NCI-H1417 treated with DMSO at 0.1 percent for 48 hours (cell line): Measurements from ENCODE around the gene NR4A1.

Experiments
- DNase-seq: peaks from one replicate; lab custom pipeline; 2025; lab: John Stamatoyannopoulos, UW

Gene NR4A1

DNA sequence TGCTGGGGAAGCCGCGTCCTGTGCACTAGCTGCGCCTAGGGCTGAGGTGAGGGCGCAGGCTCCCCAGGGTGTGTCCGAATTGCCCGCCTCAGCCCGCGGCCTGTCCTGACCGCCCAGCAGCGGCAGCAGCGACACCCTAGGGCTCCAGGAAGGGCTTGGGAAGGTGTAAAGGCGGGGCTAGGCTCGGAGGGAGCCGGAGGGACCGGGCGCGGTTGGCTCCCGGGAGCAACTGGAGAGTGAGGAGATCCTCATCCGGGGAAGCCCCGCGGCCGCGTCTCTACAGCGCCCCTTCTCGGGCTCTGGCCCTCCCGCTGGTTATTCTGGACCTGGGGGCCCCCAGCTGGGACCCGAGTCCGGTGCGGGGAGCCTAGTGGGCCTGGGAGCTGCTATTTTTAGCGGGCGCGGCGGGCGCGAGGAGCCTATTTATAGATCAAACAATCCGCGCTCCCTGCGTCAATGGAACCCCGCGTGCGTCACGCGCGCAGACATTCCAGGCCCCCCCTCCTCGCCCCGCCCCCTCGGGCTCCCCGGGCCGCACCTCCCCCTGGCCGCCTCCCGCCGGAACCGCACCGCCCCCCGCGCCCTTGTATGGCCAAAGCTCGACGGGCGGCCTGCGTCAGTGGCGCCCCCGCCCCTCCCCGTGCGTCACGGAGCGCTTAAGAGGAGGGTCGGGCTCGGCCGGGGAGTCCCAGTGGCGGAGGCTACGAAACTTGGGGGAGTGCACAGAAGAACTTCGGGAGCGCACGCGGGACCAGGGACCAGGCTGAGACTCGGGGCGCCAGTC lies at the start of gene NR4A1:
Gene NR4A1, plus strand, starts transcription at position 685 of the 784 bp plus-strand sequence. CDS start 2,887 bp downstream, outside the sequence.
- peak; percentile 54 for DNase-seq

GRCh38 chr12:52003016-52003550 lies 48.2 kb upstream of the NR4A1 start:
- no peak for DNase-seq

- no peak for DNase-seq
These were observed 47.7 kb upstream of the NR4A1 start for GRCh38 chr12:52003591-52003990.

- peak; percentile 25 for DNase-seq
These were observed 47.1 kb upstream of the NR4A1 start for GRCh38 chr12:52004042-52004648.

DNA sequence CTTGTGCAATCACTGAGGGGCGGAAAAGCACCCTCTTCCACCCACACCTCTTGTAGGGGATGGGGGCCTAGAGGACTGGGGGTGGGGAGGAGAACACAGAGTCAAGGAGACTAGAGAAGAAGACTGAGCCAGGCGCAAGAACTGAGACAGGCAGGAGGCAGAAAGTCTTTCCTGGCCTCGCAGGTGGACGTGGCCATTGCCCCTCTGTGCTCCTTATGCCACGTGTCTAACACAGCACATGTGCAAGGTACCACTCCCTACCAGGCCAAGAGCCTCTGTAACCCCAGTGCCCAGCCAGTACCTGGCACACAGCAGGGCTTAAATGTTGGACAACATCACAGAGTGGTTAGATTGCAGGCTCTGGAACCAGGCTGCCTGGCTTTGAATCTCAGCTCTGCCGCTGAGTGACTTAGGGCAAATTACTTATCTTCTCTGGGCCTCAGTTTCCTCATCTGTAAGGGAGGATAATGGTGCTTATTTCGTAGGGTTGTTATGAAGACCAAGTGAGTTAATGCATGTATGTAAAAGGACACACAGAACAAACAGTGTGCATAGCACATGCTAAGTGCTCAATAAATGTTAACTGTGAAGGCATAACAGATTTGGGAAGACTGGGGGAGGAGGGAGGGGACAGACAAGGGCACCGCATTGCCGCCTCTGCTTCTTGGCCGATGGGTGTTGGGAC lies 45.9 kb upstream of the NR4A1 start:
- DNase-seq, result no peak

DNA sequence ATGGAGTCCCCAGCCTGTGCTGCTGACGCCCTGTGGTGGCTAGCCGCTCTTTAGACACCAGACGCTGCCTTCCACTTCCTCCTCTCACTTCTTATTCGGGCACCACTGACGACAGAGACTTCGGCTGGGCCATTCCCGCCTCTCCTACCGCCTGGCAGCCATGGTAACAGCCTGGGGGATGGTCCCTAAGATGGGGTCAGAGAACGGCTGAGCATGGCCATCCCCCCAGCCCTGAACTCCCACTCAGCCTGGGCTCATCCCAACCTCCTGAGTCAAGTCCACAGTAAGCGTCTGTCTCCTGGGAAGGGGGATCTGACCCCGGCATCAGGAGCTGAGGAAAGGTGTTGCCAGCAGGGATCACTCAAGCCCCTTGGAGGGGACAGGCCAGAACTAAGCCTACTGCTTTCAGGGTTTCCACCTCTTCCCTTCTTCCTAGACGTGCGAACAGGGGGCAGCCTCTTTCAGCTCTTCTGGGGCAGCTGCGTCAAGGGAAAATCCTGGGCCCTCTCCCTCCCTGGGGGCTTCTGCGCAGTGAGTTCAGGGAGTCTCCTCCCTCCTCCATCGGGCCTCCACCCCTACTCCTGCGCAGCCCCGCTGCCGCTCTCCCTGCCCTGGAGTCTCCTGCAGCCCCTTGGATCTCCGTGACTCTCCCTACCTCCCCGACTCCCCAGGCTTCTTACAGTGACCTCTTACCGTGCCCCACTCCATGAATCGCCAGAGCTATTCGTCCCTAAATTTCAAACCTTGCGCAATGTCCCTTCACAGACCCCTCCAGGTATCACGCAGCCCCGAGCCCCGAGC lies 45.1 kb upstream of the NR4A1 start:
- DNase-seq, result no peak

DNA sequence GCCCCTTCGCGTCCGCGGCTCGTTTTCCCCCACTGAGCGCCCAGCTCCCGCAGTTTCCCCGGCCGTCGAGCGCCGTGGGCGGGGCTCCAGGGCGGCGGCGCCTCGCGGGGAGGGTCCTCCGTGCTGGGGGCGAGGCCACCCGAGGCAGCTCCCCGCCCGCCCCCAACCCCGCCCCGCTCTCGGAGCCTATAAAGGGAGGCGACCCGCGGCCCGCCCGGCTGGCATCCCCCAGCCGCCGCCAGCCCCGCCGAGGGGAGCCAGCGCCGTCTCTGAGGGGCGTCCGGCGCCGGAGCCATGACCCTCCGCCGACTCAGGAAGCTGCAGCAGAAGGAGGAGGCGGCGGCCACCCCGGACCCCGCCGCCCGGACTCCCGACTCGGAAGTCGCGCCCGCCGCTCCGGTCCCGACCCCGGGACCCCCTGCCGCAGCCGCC lies 44.5 kb upstream of the NR4A1 start, which contains the start of gene TAMALIN:
Gene TAMALIN, plus strand, starts transcription at position 221 of the 432 bp plus-strand sequence. Its CDS starts 74 bp downstream, at position 295.
- DNase-seq, result no peak

GRCh38 chr12:52007158-52007921 lies 43.9 kb upstream of the NR4A1 start:
- DNase-seq, result no peak

DNA sequence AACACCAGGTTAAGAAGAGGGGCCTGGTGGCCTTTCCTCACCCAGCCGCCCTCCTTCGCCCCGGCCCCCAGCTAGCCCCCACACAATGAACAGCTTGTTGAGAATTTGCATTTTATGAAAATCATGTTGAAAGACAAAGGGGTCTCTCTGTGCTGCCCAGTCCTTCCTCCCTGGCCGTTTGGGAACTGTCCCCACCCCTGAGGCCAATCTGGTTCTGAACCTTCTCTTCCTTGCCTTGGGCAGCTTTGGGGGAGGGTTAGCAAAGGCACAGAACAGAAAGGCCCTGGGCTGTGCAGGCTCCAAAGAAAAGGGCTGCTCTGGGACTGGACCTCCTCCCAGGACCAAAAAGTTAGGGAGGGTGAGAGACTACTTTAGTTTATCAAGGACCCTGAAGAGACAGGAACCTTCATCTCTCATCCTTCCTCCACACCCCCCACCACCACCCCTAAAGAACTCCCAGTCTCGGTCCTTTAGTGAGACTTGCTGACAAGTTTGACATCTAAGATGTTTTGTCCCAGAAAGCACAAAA lies 43.2 kb upstream of the NR4A1 start:
- DNase-seq, result no peak

- no peak for DNase-seq
These were observed 42.0 kb upstream of the NR4A1 start for GRCh38 chr12:52009081-52009751.

DNA sequence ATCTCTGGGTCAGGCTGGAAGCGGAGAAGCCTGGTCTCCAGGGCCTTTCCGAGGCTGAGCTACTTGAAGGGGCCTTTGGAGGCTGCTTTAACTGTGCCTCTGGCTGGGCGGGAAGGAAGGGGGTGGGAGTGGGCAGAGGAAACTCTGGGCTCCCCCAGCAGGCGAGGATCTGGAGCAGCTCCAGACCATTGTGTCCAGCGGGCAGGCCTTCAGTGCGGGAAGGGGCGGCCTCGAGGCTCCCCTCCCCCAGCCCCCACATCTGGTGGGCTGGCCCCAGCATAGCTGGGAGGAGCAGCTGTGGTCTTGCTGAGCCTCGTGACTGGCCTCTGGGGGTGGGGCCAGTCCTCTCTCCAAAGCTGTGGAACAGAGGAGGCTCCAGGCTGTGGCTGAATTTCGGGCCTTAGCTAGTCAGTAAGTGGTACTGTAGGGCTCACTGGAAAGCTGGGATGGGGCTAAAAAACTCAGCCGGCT lies 41.1 kb upstream of the NR4A1 start:
- no peak for DNase-seq

DNA sequence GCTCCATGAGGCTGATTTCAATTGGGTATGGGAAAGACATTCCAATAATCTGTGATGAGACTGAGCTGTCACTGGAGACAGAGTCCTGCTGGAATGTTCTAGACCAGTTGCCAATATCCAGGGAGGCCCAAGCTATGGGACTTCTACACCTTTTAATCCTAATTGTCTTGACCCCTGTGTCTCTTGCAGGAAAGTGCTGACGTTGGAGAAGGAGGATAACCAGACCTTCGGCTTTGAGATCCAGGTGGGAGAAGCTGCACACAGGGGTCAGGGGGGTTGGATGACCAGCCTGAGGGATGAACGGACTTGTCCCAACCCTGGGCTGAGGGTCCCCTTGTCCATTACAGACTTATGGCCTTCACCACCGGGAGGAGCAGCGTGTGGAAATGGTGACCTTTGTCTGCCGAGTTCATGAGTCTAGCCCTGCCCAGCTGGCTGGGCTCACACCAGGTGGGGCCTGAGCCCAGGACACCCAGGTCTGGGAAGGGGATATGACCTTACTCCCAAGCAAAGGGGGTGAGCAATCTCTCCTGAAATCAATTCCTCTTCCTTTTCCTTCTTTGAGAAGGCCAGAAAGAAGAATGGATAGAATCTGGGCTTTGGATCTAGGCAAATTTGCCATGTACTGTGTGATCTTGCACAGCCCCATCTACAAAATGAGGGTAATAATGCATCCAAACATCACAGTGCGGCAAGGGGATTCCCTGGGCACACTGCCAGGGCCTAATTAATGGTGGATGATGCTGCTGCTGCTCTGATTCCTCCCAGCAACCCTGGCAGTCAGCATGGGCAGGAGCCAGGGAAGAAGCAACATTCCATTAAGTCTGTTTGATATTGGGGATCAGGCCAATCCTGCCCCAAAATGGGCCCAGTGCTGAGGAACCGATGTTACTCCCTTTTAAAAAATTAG lies 40.3 kb upstream of the NR4A1 start:
- no peak for DNase-seq

DNA sequence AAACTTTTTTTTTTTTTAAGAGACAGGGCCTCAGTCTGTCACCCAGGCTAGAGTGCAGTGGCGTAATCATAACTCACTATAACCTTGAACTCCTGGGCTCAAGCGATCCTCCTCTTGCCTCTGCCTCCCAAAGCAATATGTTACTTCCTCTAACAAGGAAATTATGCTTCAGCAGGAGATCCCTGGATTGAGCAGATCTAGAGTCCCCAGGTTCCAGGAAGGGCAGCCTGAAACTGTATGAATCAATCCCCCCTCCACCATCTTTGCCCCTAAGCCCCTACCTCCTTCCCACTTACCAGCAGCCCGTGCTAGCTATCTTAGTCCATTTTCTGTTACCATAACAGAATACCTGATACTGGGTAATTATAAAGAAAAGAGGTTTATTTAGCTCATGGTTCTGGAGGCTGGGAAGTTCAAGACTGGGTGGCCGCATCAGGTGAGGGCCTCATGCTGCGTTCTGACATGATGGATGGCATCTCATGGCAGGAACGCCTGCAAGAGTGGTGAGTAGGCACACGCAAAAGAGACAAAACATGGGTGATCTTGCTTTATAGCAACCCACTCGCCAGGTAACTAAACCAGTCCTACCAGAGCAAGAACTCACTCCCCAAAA lies 39.5 kb upstream of the NR4A1 start:
- no peak for DNase-seq

GRCh38 chr12:52013626-52014310 lies 37.5 kb upstream of the NR4A1 start:
- DNase-seq, result no peak

DNA sequence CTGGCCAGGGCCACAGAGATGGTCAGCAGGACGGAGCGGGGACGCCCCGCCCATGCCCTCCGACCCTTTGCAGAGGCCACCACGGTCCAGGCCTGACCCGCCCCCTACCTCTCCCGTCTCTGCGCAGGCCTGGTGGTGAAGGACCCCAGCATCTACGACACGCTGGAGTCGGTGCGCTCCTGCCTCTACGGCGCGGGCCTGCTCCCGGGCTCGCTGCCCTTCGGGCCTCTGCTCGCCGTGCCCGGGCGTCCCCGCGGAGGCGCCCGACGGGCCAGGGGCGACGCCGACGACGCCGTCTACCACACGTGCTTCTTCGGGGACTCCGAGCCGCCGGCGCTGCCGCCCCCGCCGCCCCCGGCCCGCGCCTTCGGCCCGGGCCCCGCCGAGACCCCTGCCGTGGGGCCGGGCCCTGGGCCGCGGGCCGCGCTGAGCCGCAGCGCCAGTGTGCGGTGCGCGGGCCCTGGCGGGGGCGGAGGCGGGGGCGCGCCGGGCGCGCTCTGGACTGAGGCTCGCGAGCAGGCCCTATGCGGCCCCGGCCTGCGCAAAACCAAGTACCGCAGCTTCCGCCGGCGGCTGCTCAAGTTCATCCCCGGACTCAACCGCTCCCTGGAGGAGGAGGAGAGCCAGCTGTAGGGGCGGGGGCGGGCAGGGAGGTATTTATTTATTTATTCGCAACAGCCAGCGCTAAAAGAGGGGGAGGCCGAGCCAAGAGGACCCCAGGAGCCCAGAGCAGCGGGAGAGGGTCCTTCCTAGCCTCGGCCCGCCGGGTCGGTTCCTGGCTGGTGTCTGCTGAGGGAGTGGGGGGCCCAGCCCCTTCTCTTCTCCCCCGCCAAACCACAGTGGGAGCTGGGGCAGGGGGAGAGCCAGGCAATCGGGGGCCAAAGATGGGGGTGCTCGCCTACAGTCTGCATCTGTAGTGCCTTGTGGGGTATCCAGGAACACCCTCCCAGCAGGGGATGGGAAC lies 36.4 kb upstream of the NR4A1 start:
- no peak for DNase-seq

DNA sequence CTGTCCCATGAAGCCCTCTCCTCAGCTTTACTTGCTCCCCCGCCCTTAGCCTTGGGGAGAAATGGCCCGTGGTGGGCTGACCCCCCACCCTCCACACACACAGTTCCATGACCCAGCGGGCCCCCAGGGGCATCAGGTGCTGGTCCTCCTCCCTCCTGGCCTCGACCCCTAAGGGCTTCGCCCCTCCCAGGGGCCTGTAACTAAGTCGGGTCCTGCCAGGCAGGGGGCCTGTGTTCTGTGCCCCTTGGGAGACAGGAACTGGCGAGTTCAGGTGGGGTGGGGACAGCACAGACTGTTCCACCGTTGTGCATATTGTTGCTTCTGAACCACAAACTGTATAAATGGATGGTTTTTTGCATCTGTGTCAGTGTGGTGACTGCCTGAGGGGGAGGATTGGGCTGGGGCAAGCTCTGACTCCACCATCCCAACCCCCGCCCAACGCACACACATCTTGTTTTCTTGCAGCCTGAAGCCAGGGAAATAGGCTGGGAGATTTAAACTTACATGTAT lies 35.7 kb upstream of the NR4A1 start:
- DNase-seq, result no peak
